Measurements from ENCODE around the gene NELL1.

GRCh38 chr11:21564833-21565682 is 895.7 kb downstream of the NELL1 start:
- TF ChIP-seq EZH2 (IDR thresholded peaks at IDR 0.05) (no peak), FOXP2 (optimal IDR thresholded peaks at IDR 0.05; ENCODE audit: control extremely low read depth, extremely low read length, insufficient read depth) (no peak)

Measured in SK-N-MC (cell line).